Esophagus (tissue), 2 donors: ENCODE results near the gene CTDSP1. TPM values are rescaled to one million over a fixed set of nuclear protein-coding genes. Genes with fewer than 3 reads are reported as not detected.

ENCODE experiments used
- H3K27ac ChIP-seq, 2 donors: one replicate each; pipeline ENCODE4 v1.5.1; 2013; ENCODE audit warnings: low read depth in 2 of 2, mild to moderate bottlenecking in 2 of 2, inconsistent platforms in 1 of 2, low read length in 1 of 2, moderate library complexity in 1 of 2
- H3K27me3 ChIP-seq, 2 donors: one replicate each; pipeline ENCODE4 v1.6.1; 2013; ENCODE audit warnings: low read length in 2 of 2, control low read depth in 1 of 2, mild to moderate bottlenecking in 1 of 2; ENCODE audit not compliant: insufficient read depth in 2 of 2, control insufficient read depth in 1 of 2
- H3K36me3 ChIP-seq, 2 donors: one replicate each; pipeline ENCODE4 v1.6.1; 2013; ENCODE audit warnings: low read length in 1 of 2; ENCODE audit not compliant: control insufficient read depth in 2 of 2, insufficient read depth in 2 of 2
- H3K4me1 ChIP-seq, 2 donors: one replicate each; pipeline ENCODE4 v1.6.1; 2013; ENCODE audit warnings: low read length in 1 of 2; ENCODE audit not compliant: control insufficient read depth in 2 of 2, insufficient read depth in 2 of 2
- H3K4me3 ChIP-seq, 2 donors: one replicate each; pipeline ENCODE4 v1.5.1; 2013; ENCODE audit warnings: low read length in 2 of 2, mild to moderate bottlenecking in 2 of 2, low read depth in 1 of 2, moderate library complexity in 1 of 2
- H3K9me3 ChIP-seq, 2 donors: one replicate each; pipeline ENCODE4 v1.6.1; 2013; ENCODE audit warnings: mild to moderate bottlenecking in 2 of 2, low read depth in 1 of 2, low read length in 1 of 2, moderate library complexity in 1 of 2; ENCODE audit not compliant: control insufficient read depth in 2 of 2, insufficient read depth in 1 of 2
- WGBS, 2 donors: extraction: QIAGEN DNeasy Blood & Tissue Kit; methylation state at CpG; one replicate each; pipeline ENCODE4 v1.1.7; 2013; 5-methylcytosine and 5-hydroxymethylcytosine counted together
- polyA plus RNA-seq, 2 donors: library from polyadenylated mRNA; stranded (reverse); fragments of 200-250 nt; gene quantifications; one replicate each; pipeline ENCODE4 v1.2.3, GENCODE V29; 2013
- donor health status: healthy with polysubstance abuse.
- donor health status: Bipolar disorder and iron deficiency.

CTDSP1 gene
- polyA plus RNA-seq, 2 donors: 59.1 to 76.9 TPM

- H3K36me3 ChIP-seq: peaks cover 2 to 15% of the 10 kb centered on the region in 2 donors
- H3K27ac ChIP-seq: peak overlapping the region; percentile 99 to 100
- H3K27me3 ChIP-seq: no peaks in the 10 kb centered on the region
- WGBS, 2 donors: 2% methylated on average over 12 of the region's 12 CpGs
- H3K9me3 ChIP-seq: no peaks in the 10 kb centered on the region
- peaks cover 0 to 22% of the 10 kb centered on the region in 2 donors for H3K4me1 ChIP-seq
- peak overlapping the region; percentile 57 to 88 for H3K4me3 ChIP-seq
These were observed 2.2 kb upstream of the CTDSP1 start for GRCh38 chr2:218397463-218397819.

- H3K27ac ChIP-seq: peak overlapping the region; percentile 99 to 100
- H3K36me3 ChIP-seq: peaks cover 3 to 20% of the 10 kb centered on the region in 2 donors
- H3K27me3 ChIP-seq: no peaks in the 10 kb centered on the region
- H3K4me1 ChIP-seq: peaks cover 0 to 25% of the 10 kb centered on the region in 2 donors
- 0 to 1% methylated on average over 32 to 35 of the region's 35 CpGs for WGBS, 2 donors
- no peaks in the 10 kb centered on the region for H3K9me3 ChIP-seq
- H3K4me3 ChIP-seq: peak overlapping the region; percentile 57 to 88
These were observed 1.7 kb upstream of the CTDSP1 start for GRCh38 chr2:218397820-218398436.

- H3K27me3 ChIP-seq: no peaks in the 10 kb centered on the region
- H3K36me3 ChIP-seq: peaks cover 5 to 25% of the 10 kb centered on the region in 2 donors
- peaks cover 0 to 28% of the 10 kb centered on the region in 2 donors for H3K4me1 ChIP-seq
- H3K9me3 ChIP-seq: no peaks in the 10 kb centered on the region
- H3K4me3 ChIP-seq: peak overlapping the region; percentile 57 to 88
- peak overlapping the region; percentile 99 to 100 for H3K27ac ChIP-seq
- 1% methylated on average over 72 to 95 of the region's 95 CpGs for WGBS, 2 donors
These were observed 954 bp upstream of the CTDSP1 start for GRCh38 chr2:218398437-218399390.

GRCh38 chr2:218400167-218400929, 680 bp downstream of the CTDSP1 start:
- Histone ChIP-seq H3K4me1 (peaks cover 0 to 22% of the 10 kb centered on the region in 2 donors), H3K27me3 (no peaks in the 10 kb centered on the region), H3K4me3 (peak overlapping the region; percentile 83 to 88), H3K36me3 (peaks cover 9 to 35% of the 10 kb centered on the region in 2 donors), H3K9me3 (no peaks in the 10 kb centered on the region), H3K27ac (peak overlapping the region; percentile 99 to 100)
- WGBS, 2 donors: 0 to 1% methylated on average over 61 to 62 of the region's 63 CpGs

GRCh38 chr2:218400930-218401881, 1.5 kb downstream of the CTDSP1 start:
- no peaks in the 10 kb centered on the region for H3K9me3 ChIP-seq
- H3K4me1 ChIP-seq: peaks cover 0 to 26% of the 10 kb centered on the region in 2 donors
- H3K4me3 ChIP-seq: peak overlapping the region; percentile 83 to 88
- no peaks in the 10 kb centered on the region for H3K27me3 ChIP-seq
- H3K27ac ChIP-seq: peak overlapping the region; percentile 99 to 100
- 16 to 18% methylated on average over 24 of the region's 24 CpGs for WGBS, 2 donors
- peaks cover 9 to 35% of the 10 kb centered on the region in 2 donors for H3K36me3 ChIP-seq

- 47 to 59% methylated on average over 9 of the region's 9 CpGs for WGBS, 2 donors
- no peaks in the 10 kb centered on the region for H3K9me3 ChIP-seq
- H3K27me3 ChIP-seq: no peaks in the 10 kb centered on the region
- peaks cover 9 to 35% of the 10 kb centered on the region in 2 donors for H3K36me3 ChIP-seq
- peak overlapping the region; percentile 83 to 88 for H3K4me3 ChIP-seq
- peak overlapping the region; percentile 99 to 100 for H3K27ac ChIP-seq
- peaks cover 0 to 27% of the 10 kb centered on the region in 2 donors for H3K4me1 ChIP-seq
These were observed 2.2 kb downstream of the CTDSP1 start for GRCh38 chr2:218401890-218402289.

- Histone ChIP-seq H3K27ac (no peak overlapping the region), H3K36me3 (peaks cover 9 to 35% of the 10 kb centered on the region in 2 donors), H3K4me1 (peaks cover 0 to 30% of the 10 kb centered on the region in 2 donors), H3K9me3 (no peaks in the 10 kb centered on the region), H3K27me3 (no peaks in the 10 kb centered on the region), H3K4me3 (no peak overlapping the region)
- WGBS, 2 donors: 48 to 55% methylated on average over 8 of the region's 8 CpGs
These were observed 2.8 kb downstream of the CTDSP1 start for GRCh38 chr2:218402491-218402901.

- peak overlapping the region in 1 of 2 donors; percentile 43 for H3K27ac ChIP-seq
These were observed 3.3 kb downstream of the CTDSP1 start for GRCh38 chr2:218402911-218403411.

More at GRCh38 chr2:218402911-218403411, 3.3 kb downstream of the CTDSP1 start:
- Histone ChIP-seq H3K4me3 (no peak overlapping the region), H3K27me3 (no peaks in the 10 kb centered on the region), H3K9me3 (no peaks in the 10 kb centered on the region), H3K36me3 (peaks cover 9 to 35% of the 10 kb centered on the region in 2 donors), H3K4me1 (peaks cover 0 to 33% of the 10 kb centered on the region in 2 donors)
- WGBS, 2 donors: 80 to 83% methylated on average over 26 of the region's 26 CpGs
